GM12892 (cell line): Measurements from ENCODE around the gene CGA.

Experiments used
- POLR2A ChIP-seq: IDR thresholded peaks from 2 replicates; pipeline ENCODE4 v1.6.1; 2011; ENCODE audit warnings: low read depth, low read length, control low read depth
- TAF1 ChIP-seq: IDR thresholded peaks from 2 replicates; pipeline ENCODE4 v1.6.1; 2011; ENCODE audit warnings: low read depth, mild to moderate bottlenecking, control low read depth, low read length, borderline replicate concordance

DNA sequence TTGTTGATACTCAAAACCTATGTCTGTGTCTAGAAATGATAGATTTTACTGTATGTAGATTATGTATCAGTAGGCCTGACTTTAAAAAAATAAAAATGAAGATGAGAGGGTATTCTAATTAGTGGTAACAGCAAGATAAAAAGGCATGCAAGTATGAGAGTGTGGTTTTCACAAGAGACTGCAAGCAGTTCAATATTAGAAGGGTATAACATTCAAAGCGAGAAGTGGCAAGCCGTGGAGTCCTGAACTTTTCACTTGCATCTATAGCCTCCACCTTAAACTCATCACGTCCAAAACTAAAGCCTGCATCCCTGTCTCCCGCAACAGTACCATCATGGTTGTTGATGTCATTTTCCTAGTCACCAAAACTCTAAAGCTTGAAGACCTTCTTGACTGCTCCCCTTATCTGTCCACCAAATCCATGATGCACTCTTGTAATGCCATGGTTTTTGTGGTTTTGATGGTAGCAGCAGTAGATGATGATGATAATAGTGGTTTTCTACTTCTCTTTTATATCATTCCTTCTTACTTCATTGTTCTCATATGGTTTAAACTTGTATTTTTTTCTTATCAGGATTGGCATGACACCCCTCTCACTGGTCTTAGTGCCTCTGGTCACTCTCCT is 9.2 kb upstream of the CGA start:
- no peak for TF ChIP-seq POLR2A
- no peak for TF ChIP-seq TAF1
